SK-N-SH (cell line): ENCODE data around the gene SPEF2. TPM values are rescaled to one million over a fixed set of nuclear protein-coding genes. Genes with fewer than 3 reads are reported as not detected.

ENCODE experiments used
- CTCF ChIA-PET: fragments of 300-600, 350-600 bp; formaldehyde crosslinking; extraction: SDS; loops from one replicate; lab custom pipeline; 2021; lab: Yijun Ruan, JAX
- POLR2A ChIA-PET: fragments of 350-600 bp; sonication (Branson Sonifier 250); formaldehyde crosslinking; extraction: SDS; loops from one replicate; lab custom pipeline; 2020; ENCODE audit warnings: antibody characterized with exemption, inconsistent platforms; lab: Yijun Ruan, JAX
- DNase-seq: peaks from one replicate; pipeline ENCODE4 v3.0.0; 2012
- H2AFZ ChIP-seq: fragments of 200-600 bp; sonication (generic); 2 replicates; pipeline ENCODE4 v1.8.1; 2016; ENCODE audit warnings: antibody characterized with exemption, mild to moderate bottlenecking, low read depth
- H3F3A ChIP-seq: fragments of 200-600 bp; sonication (generic); replicated peaks from 2 replicates; pipeline ENCODE3; 2016; ENCODE audit warnings: antibody characterized with exemption, mild to moderate bottlenecking; ENCODE audit not compliant: insufficient read depth
- H3K27ac ChIP-seq, 2 experiments: fragments of 200-500 bp in 1 of 2; fragments of 200-600 bp in 1 of 2; sonication (Bioruptor generic) in 1 of 2; sonication (generic), shearing (Covaris generic) in 1 of 2; 2 replicates each; pipeline versions ENCODE4 v1.5.1 to v1.6.1; 2014 to 2016; ENCODE audit warnings: low read depth in 2 of 2, inconsistent platforms in 1 of 2, low read length in 1 of 2, mild to moderate bottlenecking in 1 of 2, mixed read lengths in 1 of 2
- H3K27me3 ChIP-seq: fragments of 200-600 bp; sonication (generic), shearing (Covaris generic); 2 replicates; pipeline ENCODE4 v1.6.1; 2016; ENCODE audit warnings: mixed run types; ENCODE audit not compliant: insufficient read depth
- H3K36me3 ChIP-seq, 2 experiments: fragments of 200-500 bp in 1 of 2; fragments of 200-600 bp in 1 of 2; sonication (Bioruptor generic) in 1 of 2; sonication (generic) in 1 of 2; replicated peaks in 1 of 2; 2 replicates each; pipeline versions ENCODE3 to v1.5.1; 2014 to 2016; ENCODE audit warnings: low read length in 1 of 2, mild to moderate bottlenecking in 1 of 2; ENCODE audit not compliant: insufficient read depth in 2 of 2, control insufficient read depth in 1 of 2
- H3K4me1 ChIP-seq, 2 experiments: fragments of 200-500 bp in 1 of 2; fragments of 200-600 bp in 1 of 2; sonication (Bioruptor generic) in 1 of 2; sonication (generic), shearing (Covaris generic) in 1 of 2; 2 replicates each; pipeline versions ENCODE4 v1.5.1 to v1.6.1; 2014 to 2016; ENCODE audit warnings: low read depth in 1 of 2, low read length in 1 of 2, mixed run types in 1 of 2; ENCODE audit not compliant: insufficient read depth in 2 of 2, control insufficient read depth in 1 of 2
- H3K4me2 ChIP-seq: fragments of 200-600 bp; sonication (generic), shearing (Covaris generic); 2 replicates; pipeline ENCODE4 v1.6.1; 2017; ENCODE audit warnings: mixed run types
- H3K4me3 ChIP-seq, 2 experiments: fragments of 200-500 bp in 1 of 2; fragments of 200-600 bp in 1 of 2; sonication (Bioruptor generic) in 1 of 2; sonication (generic), shearing (Covaris generic) in 1 of 2; 2 replicates each; pipeline versions ENCODE4 v1.5.1 to v1.8.1; 2014 to 2016; ENCODE audit warnings: low read depth in 2 of 2, inconsistent platforms in 1 of 2, low read length in 1 of 2, mild to moderate bottlenecking in 1 of 2, mixed read lengths in 1 of 2, moderate library complexity in 1 of 2
- H3K79me2 ChIP-seq: fragments of 200-600 bp; sonication (generic); 2 replicates; pipeline ENCODE4 v1.8.1; 2017; ENCODE audit warnings: mild to moderate bottlenecking; ENCODE audit not compliant: insufficient read depth
- H3K9ac ChIP-seq: fragments of 200-600 bp; sonication (generic); 2 replicates; pipeline ENCODE4 v1.6.1; 2017; ENCODE audit warnings: mixed run types
- H3K9me2 ChIP-seq: fragments of 200-600 bp; sonication (generic); 2 replicates; pipeline ENCODE4 v1.6.1; 2017; ENCODE audit warnings: mixed run types
- H3K9me3 ChIP-seq: fragments of 200-600 bp; sonication (generic); 2 replicates; pipeline ENCODE4 v1.6.1; 2017; ENCODE audit warnings: mixed run types, mild to moderate bottlenecking, moderate library complexity
- H4K20me1 ChIP-seq: fragments of 200-600 bp; sonication (generic); 2 replicates; pipeline ENCODE4 v1.6.1; 2017; ENCODE audit warnings: mild to moderate bottlenecking, mixed run types; ENCODE audit not compliant: insufficient read depth
- CHD2 ChIP-seq: fragments of 150-350 bp; IDR thresholded peaks from 2 replicates; pipeline ENCODE4 v1.6.1; 2018; ENCODE audit warnings: low read length; ENCODE audit not compliant: partially characterized antibody
- FOSL2 ChIP-seq: IDR thresholded peaks from 2 replicates; pipeline ENCODE4 v1.4.0; 2012; ENCODE audit warnings: low read depth, mild to moderate bottlenecking, moderate library complexity, borderline replicate concordance
- FOXJ3 ChIP-seq: sonication (generic); formaldehyde crosslinking; IDR thresholded peaks from 2 replicates; pipeline ENCODE4 v1.5.1; 2020; ENCODE audit warnings: mild to moderate bottlenecking, missing genetic modification reagents
- FOXM1 ChIP-seq: IDR thresholded peaks from 2 replicates; pipeline ENCODE4 v1.4.0; 2012; ENCODE audit warnings: low read depth, mild to moderate bottlenecking
- GABPA ChIP-seq: IDR thresholded peaks from 2 replicates; pipeline ENCODE4 v1.4.0; 2012; ENCODE audit warnings: low read depth, mild to moderate bottlenecking
- MEF2A ChIP-seq: IDR thresholded peaks from 2 replicates; pipeline ENCODE4 v1.4.0; 2012; ENCODE audit warnings: low read depth, borderline replicate concordance
- MXI1 ChIP-seq: IDR thresholded peaks from 2 replicates; pipeline ENCODE4 v1.6.1; 2012; ENCODE audit warnings: mild to moderate bottlenecking, low read depth, low read length, improper control_type of control experiment
- POLR2AphosphoS5 ChIP-seq: IDR thresholded peaks from 2 replicates; pipeline ENCODE4 v1.6.1; 2012; ENCODE audit warnings: low read depth, low read length
- RFX5 ChIP-seq: IDR thresholded peaks from 2 replicates; pipeline ENCODE4 v1.6.1; 2012; ENCODE audit warnings: mild to moderate bottlenecking, improper control_type of control experiment, low read length
- SMC3 ChIP-seq: IDR thresholded peaks from 2 replicates; pipeline ENCODE4 v1.6.1; 2012; ENCODE audit warnings: low read depth, low read length, improper control_type of control experiment
- YY1 ChIP-seq: IDR thresholded peaks from 2 replicates; pipeline ENCODE4 v1.4.0; 2012; ENCODE audit warnings: low read depth, mild to moderate bottlenecking
- WGBS: methylation state at CpG from one replicate; pipeline ENCODE4 v1.1.6; 2017; ENCODE audit warnings: low lambda C conversion rate; 5-methylcytosine and 5-hydroxymethylcytosine counted together
- polyA plus RNA-seq, 3 experiments: library from polyadenylated mRNA; depleted of rRNA; stranded (reverse); fragments of >200 nt; gene quantifications; 2 replicates each; pipeline ENCODE4 v1.2.3, GENCODE V29; 2012
- TF ChIP-seq, protein P1 (sequence below): IDR thresholded peaks from 2 replicates; pipeline ENCODE4 v1.4.0; 2012; ENCODE audit warnings: low read depth, borderline replicate concordance
- TF ChIP-seq, protein P2 (sequence below): fragments of 150-350 bp; IDR thresholded peaks from 2 replicates; pipeline ENCODE4 v1.6.1; 2017; ENCODE audit warnings: antibody characterized with exemption, low read length, low read depth, borderline replicate concordance
- TF ChIP-seq, protein P3 (sequence below): IDR thresholded peaks from 2 replicates; pipeline ENCODE4 v1.4.0; 2012; ENCODE audit warnings: low read depth
- TF ChIP-seq, protein P4 (sequence below): IDR thresholded peaks from 2 replicates; pipeline ENCODE4; 2012

SPEF2 gene
- polyA plus RNA-seq, 1 of the 3 experiments (the other 2 are of a cell fraction), result 1.6 TPM

DNA sequence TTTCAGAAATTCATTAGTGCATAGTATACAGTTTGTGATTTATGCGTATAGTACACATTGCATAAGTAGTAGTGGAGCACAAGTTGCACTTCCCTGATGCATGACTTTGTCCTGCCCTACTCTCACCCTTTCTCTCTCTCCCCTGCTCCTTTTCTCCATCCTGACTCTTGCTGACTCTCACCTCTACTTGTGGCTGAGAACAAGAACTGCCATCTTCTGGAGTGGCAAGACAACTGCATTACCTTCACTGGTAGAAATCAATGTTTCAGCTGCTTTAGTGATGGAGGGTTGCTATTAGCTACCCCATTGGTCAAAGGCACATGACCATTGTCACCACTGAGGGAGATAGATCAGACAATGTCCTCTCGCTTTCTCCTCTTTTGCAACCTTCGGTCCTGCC lies 26.9 kb downstream of the SPEF2 start:
- Histone ChIP-seq H3K36me3 (no peaks in the 10 kb centered on the region), H3K9me3 (no peaks in the 10 kb centered on the region), H3K4me1 (no peaks in the 10 kb centered on the region), H3K9me2 (no peaks in the 10 kb centered on the region), H3K79me2 (no peaks in the 10 kb centered on the region), H3F3A (no peaks in the 10 kb centered on the region), H3K27ac (no peak overlapping the region), H3K27me3 (no peaks in the 10 kb centered on the region), H4K20me1 (no peaks in the 10 kb centered on the region), H3K9ac (no peak overlapping the region), H3K4me2 (no peak overlapping the region), H2AFZ (no peak overlapping the region), H3K4me3 (no peak overlapping the region)
- ChIA-PET POLR2A (no interaction called here), CTCF (no interaction called here)
- TF ChIP-seq, protein P1, sequence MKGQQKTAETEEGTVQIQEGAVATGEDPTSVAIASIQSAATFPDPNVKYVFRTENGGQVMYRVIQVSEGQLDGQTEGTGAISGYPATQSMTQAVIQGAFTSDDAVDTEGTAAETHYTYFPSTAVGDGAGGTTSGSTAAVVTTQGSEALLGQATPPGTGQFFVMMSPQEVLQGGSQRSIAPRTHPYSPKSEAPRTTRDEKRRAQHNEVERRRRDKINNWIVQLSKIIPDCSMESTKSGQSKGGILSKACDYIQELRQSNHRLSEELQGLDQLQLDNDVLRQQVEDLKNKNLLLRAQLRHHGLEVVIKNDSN, result no peak
- no peak for TF ChIP-seq FOXM1
- TF ChIP-seq, protein P2, sequence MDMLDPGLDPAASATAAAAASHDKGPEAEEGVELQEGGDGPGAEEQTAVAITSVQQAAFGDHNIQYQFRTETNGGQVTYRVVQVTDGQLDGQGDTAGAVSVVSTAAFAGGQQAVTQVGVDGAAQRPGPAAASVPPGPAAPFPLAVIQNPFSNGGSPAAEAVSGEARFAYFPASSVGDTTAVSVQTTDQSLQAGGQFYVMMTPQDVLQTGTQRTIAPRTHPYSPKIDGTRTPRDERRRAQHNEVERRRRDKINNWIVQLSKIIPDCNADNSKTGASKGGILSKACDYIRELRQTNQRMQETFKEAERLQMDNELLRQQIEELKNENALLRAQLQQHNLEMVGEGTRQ, result no peak
- TF ChIP-seq FOXJ3 (CRISPR knock-in tag), result no peak
- TF ChIP-seq RFX5, result no peak
- TF ChIP-seq MXI1, result no peak
- TF ChIP-seq, protein P3, sequence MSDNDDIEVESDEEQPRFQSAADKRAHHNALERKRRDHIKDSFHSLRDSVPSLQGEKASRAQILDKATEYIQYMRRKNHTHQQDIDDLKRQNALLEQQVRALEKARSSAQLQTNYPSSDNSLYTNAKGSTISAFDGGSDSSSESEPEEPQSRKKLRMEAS, result no peak
- TF ChIP-seq CHD2, result no peak
- 98% methylated on average over 3 of the region's 3 CpGs for WGBS
- no peak for DNase-seq

DNA sequence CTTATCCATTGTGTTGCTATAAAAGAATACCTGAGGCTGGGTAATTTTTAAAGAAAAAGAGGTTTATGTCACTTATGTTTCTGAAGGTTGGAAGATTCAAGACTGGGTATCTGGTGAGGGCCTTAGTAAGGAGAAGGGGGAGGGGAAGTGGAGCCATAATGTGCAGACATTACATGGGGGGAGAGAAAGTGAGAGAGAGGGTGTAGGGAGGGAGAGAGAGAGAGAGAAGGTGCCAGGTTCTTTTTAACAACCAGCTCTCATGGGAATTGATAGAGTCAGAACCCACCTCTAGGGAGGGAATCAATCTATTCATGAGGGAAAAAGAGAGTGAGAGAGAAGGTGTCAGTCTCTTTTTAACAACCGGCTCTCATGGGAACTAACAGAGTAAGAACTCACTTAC lies 29.5 kb downstream of the SPEF2 start:
- no peaks in the 10 kb centered on the region for H3K36me3 ChIP-seq
- TF ChIP-seq, protein P4, sequence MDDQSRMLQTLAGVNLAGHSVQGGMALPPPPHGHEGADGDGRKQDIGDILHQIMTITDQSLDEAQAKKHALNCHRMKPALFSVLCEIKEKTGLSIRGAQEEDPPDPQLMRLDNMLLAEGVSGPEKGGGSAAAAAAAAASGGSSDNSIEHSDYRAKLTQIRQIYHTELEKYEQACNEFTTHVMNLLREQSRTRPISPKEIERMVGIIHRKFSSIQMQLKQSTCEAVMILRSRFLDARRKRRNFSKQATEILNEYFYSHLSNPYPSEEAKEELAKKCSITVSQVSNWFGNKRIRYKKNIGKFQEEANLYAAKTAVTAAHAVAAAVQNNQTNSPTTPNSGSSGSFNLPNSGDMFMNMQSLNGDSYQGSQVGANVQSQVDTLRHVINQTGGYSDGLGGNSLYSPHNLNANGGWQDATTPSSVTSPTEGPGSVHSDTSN, result no peak
- TF ChIP-seq MEF2A (no peak), GABPA (no peak), CHD2 (no peak), FOSL2 (no peak), SMC3 (no peak), POLR2AphosphoS5 (no peak), YY1 (no peak), RFX5 (no peak), FOXJ3 (CRISPR knock-in tag) (no peak), MXI1 (no peak)
- TF ChIP-seq, protein P1, result no peak
- TF ChIP-seq, protein P2, result no peak
- H3K4me3 ChIP-seq, result no peak overlapping the region
- H3F3A ChIP-seq, result no peaks in the 10 kb centered on the region
- no peaks in the 10 kb centered on the region for H3K9me3 ChIP-seq
- no peaks in the 10 kb centered on the region for H4K20me1 ChIP-seq
- DNase-seq, result no peak
- POLR2A ChIA-PET, result no interaction called here
- WGBS, result 91% methylated on average over 1 of the region's 1 CpG
- H3K79me2 ChIP-seq, result no peaks in the 10 kb centered on the region
- no peak overlapping the region for H3K4me2 ChIP-seq
- no peak overlapping the region for H3K27ac ChIP-seq
- H3K4me1 ChIP-seq, result no peaks in the 10 kb centered on the region
- H3K9me2 ChIP-seq, result no peaks in the 10 kb centered on the region
- CTCF ChIA-PET, result no interaction called here
- no peak overlapping the region for H2AFZ ChIP-seq
- no peak overlapping the region for H3K9ac ChIP-seq
- no peaks in the 10 kb centered on the region for H3K27me3 ChIP-seq
